ENCODE results near the gene DNMT3A. TPM values are rescaled to one million over a fixed set of nuclear protein-coding genes. Genes with fewer than 3 reads are reported as not detected.
A peak's percentile ranks its signal among the peaks of the same experiment; 100 is the strongest.

The DNMT3A gene
- total RNA-seq, 1 donor from 2014 or later = 43.8 TPM

GRCh38 chr2:25243995-25244394, 97.7 kb downstream of the DNMT3A start:
- no peak for DNase-seq (ENCODE audit: low read depth in 2 of 2)

GRCh38 chr2:25241452-25241851, 100.3 kb downstream of the DNMT3A start:
- DNase-seq (ENCODE audit: low read depth in 2 of 2) = no peak

GRCh38 chr2:25240636-25241035, 101.1 kb downstream of the DNMT3A start:
- DNase-seq (ENCODE audit: low read depth in 2 of 2) = no peak

GRCh38 chr2:25238920-25239319, 102.8 kb downstream of the DNMT3A start:
- DNase-seq (ENCODE audit: low read depth in 2 of 2) = no peak

- DNase-seq (ENCODE audit: low read depth in 2 of 2) = no peak
Measured at GRCh38 chr2:25237764-25238163, 104.0 kb downstream of the DNMT3A start.

- DNase-seq (ENCODE audit: low read depth in 2 of 2) = no peak
Measured at GRCh38 chr2:25236736-25237135, 105.0 kb downstream of the DNMT3A start.

GRCh38 chr2:25234738-25235137, 107.0 kb downstream of the DNMT3A start:
- no peak for DNase-seq (ENCODE audit: low read depth in 2 of 2)

GRCh38 chr2:25233916-25234605, 107.7 kb downstream of the DNMT3A start:
- DNase-seq (ENCODE audit: low read depth in 2 of 2) = no peak

GRCh38 chr2:25232248-25232825, 109.4 kb downstream of the DNMT3A start:
- DNase-seq (ENCODE audit: low read depth in 2 of 2) = no peak

GRCh38 chr2:25230948-25231311, 110.8 kb downstream of the DNMT3A start:
- no peak for DNase-seq (ENCODE audit: low read depth in 2 of 2)

GRCh38 chr2:25230198-25230947, 111.4 kb downstream of the DNMT3A start:
- no peak for DNase-seq (ENCODE audit: low read depth in 2 of 2)

GRCh38 chr2:25229279-25230197, 112.2 kb downstream of the DNMT3A start:
- no peak for DNase-seq (ENCODE audit: low read depth in 2 of 2)

GRCh38 chr2:25228848-25229278, 112.9 kb downstream of the DNMT3A start:
- peak; percentile 73 to 76 for DNase-seq (ENCODE audit: low read depth in 2 of 2)

- DNase-seq (ENCODE audit: low read depth in 2 of 2) = no peak
Measured at GRCh38 chr2:25227576-25227975, 114.1 kb downstream of the DNMT3A start.

- DNase-seq (ENCODE audit: low read depth in 2 of 2) = no peak
Measured at GRCh38 chr2:25226827-25227226, 114.9 kb downstream of the DNMT3A start.

GRCh38 chr2:25222477-25223121, 119.1 kb downstream of the DNMT3A start:
- DNase-seq (ENCODE audit: low read depth in 2 of 2) = no peak

GRCh38 chr2:25221579-25221978, 120.1 kb downstream of the DNMT3A start:
- DNase-seq (ENCODE audit: low read depth in 2 of 2) = no peak

GRCh38 chr2:25220313-25220712, 121.4 kb downstream of the DNMT3A start:
- DNase-seq (ENCODE audit: low read depth in 2 of 2) = no peak

GRCh38 chr2:25219621-25220020, 122.1 kb downstream of the DNMT3A start:
- no peak for DNase-seq (ENCODE audit: low read depth in 2 of 2)

GRCh38 chr2:25218100-25218499, 123.6 kb downstream of the DNMT3A start:
- no peak for DNase-seq (ENCODE audit: low read depth in 2 of 2)

All from lung microvascular endothelial cell (primary cell).